HAP-1 (cell line): ENCODE data around the gene ABI3BP.

Source experiments
- DNase-seq, 2 experiments: peaks; one replicate each; pipeline ENCODE4 v3.0.0-alpha.2; 2016 to 2020; ENCODE audit warnings: low spot score in 2 of 2
- H3K27me3 ChIP-seq: fragments of 250-450 bp; sonication (Bioruptor Pico); 2 replicates; pipeline ENCODE4 v1.5.1; 2020; ENCODE audit warnings: low read depth, mild to moderate bottlenecking, moderate library complexity
- H3K36me3 ChIP-seq: fragments of 250-450 bp; sonication (Bioruptor Pico); replicated peaks from 2 replicates; pipeline ENCODE4 v1.5.1; 2020; ENCODE audit warnings: mild to moderate bottlenecking
- H3K4me1 ChIP-seq: fragments of 250-450 bp; sonication (Bioruptor Pico); 2 replicates; pipeline ENCODE4 v1.5.1; 2020; ENCODE audit warnings: mild to moderate bottlenecking
- H3K4me3 ChIP-seq: fragments of 250-450 bp; sonication (Bioruptor Pico); 2 replicates; pipeline ENCODE4 v1.5.1; 2020; ENCODE audit warnings: mild to moderate bottlenecking, moderate library complexity
- H3K9me3 ChIP-seq: fragments of 250-450 bp; sonication (Bioruptor Pico); 2 replicates; pipeline ENCODE4 v1.5.1; 2020; ENCODE audit warnings: mild to moderate bottlenecking, moderate library complexity
- in situ Hi-C: fragments of 300-500 bp; cut with MboI; formaldehyde crosslinking; loops from 3 replicates; pipeline ENCODE4 v1.14.3; 2020; ENCODE audit warnings: low sequenced_read_pairs, inconsistent platforms, mixed read lengths

Gene ABI3BP

DNA sequence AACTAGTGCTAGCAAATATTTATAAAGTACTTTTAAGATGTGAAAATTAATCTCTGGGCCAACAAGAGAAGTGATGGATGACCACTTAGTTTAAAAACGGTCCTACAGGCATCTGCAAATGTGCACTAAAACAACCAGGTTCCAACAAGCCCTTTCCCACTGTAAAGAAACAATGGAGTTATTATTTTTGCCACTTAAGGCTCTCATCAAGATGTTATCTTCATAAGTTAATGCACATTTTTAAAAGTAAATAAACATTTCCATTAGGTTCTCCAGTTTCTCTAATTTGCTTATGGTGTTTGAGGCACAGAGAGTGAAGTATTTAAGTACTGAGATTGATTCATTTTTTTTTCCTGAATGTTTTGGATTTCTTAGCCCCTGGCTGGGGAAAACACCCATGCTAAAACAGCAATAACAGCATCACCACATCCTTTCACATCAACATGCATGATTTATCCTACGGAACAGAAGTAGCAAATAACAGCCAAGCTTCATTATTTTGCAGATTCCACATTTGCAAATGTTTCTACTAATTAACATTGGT is 20.8 kb downstream of the ABI3BP start:
- in situ Hi-C loops = no loop called here
- no peak for DNase-seq
- Histone ChIP-seq H3K4me1 (no peaks in the 10 kb centered on the region), H3K4me3 (no peak overlapping the region), H3K27me3 (no peaks in the 10 kb centered on the region), H3K9me3 (no peaks in the 10 kb centered on the region), H3K36me3 (no peaks in the 10 kb centered on the region)

DNA sequence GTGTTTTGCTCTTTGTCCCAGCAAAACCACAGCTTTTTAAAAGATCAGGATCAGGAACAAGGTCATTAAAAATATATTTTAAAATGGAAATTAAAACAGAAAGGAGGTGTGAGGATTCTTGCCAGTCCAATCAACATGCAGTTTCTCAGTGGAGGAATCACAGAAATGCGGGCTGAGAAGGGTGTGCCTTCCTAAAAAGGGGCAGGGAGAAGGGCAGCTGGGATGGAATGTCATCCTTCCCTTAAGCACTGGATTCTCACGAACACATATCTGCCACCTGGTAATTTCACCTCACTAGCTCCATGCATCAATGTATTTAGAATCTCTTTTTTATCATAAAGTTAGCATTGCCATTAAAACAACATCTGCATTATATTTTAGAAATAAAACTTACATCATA is 21.4 kb downstream of the ABI3BP start:
- Histone ChIP-seq H3K9me3 (no peaks in the 10 kb centered on the region), H3K36me3 (no peaks in the 10 kb centered on the region), H3K4me3 (no peak overlapping the region), H3K4me1 (no peaks in the 10 kb centered on the region), H3K27me3 (no peaks in the 10 kb centered on the region)
- DNase-seq = no peak
- in situ Hi-C loops = no loop called here

DNA sequence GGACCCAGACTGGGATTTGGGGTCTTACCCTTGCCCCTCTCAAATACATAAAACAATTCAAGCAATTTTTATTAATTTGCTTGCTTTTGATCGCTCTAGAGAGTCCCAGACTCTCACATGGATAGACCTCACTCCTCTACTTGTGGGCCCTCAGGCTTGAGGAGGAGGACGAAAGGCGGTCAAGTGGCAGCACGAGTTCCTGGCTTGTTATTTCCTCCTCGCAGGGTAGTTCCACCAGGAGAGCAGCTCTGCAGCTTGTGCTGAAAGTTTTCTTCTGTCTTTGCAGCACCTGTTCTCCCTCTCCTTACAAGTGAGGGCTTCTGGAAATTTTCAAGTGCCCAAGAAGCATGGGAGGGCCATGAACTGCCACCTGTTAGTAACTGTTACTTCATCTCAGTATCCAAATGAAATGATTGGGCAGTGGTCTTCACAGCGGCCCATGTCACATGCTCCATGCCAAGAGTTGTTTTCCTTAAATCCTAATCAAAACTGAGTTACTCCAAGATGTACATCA is 22.7 kb downstream of the ABI3BP start:
- Histone ChIP-seq H3K36me3 (no peaks in the 10 kb centered on the region), H3K4me3 (no peak overlapping the region), H3K9me3 (no peaks in the 10 kb centered on the region), H3K27me3 (no peaks in the 10 kb centered on the region), H3K4me1 (no peaks in the 10 kb centered on the region)
- DNase-seq = no peak
- in situ Hi-C loops = no loop called here

DNA sequence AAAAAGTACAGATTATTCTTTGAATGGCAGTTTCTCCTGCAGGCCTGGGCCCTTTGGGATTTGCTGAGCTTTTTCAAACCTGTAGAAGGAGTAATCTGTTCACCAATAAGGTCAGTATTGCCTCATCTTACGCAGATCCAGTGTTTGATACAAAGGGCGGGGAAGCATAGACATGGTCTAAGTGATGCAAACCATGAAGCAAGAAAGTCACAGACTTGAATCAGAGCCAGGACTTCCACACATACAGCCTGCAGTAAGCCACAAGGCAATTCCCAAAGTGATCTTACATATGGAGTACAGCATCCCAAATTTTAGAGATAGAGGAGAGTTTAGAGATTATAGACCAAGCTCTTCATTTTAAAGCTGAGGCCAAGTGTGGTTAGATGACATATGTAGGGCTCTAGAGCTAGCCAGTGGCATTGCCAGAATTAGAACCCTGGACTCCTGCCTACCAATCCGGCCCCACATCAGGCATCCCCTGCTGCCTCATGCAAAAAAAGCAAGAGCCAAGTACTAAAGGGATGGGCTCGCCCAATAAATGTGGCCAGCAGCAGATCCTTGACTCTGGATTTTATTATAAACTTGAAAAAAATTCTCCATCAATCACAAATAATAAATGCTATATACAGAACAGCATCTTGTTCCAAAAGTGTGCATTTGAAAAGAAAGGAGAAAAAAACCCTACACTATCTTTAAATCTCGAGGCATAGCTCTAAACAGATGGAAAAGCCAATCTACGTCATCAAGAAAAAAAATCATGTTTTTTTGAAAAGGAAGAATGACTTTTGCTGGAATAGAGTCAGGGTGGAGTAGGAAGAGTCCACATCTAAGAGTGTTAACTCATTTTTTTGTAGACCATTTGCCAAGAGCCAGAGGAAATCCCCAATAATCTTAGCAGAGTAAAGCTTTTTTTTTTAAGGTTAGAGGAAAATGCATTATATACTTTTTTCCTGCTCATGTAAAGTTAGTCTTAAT is 24.0 kb downstream of the ABI3BP start:
- no peaks in the 10 kb centered on the region for H3K27me3 ChIP-seq
- no peaks in the 10 kb centered on the region for H3K4me1 ChIP-seq
- no peak for DNase-seq
- H3K9me3 ChIP-seq = no peaks in the 10 kb centered on the region
- no peak overlapping the region for H3K4me3 ChIP-seq
- in situ Hi-C loops = no loop called here
- H3K36me3 ChIP-seq = no peaks in the 10 kb centered on the region

DNA sequence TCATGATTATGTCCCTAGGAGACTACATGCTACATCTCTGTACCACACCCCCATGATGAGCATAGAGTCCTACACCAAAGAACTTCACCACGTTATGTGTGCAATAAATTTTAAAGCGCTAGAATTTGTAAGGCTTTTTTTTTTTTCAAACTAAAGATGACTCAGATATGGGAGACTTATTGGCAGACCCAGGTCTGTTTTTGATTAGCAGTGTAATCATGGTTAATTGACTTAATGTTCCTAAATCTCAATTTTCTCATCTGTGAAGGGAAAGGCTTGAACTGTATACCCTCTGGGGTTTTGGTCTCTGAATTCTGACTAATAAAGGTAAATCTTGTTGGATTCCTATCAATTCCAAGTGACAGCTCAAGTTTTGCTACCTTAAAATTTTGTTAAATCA is 26.4 kb downstream of the ABI3BP start:
- in situ Hi-C loops = no loop called here
- no peak overlapping the region for H3K4me3 ChIP-seq
- no peaks in the 10 kb centered on the region for H3K27me3 ChIP-seq
- no peaks in the 10 kb centered on the region for H3K36me3 ChIP-seq
- no peaks in the 10 kb centered on the region for H3K4me1 ChIP-seq
- no peak for DNase-seq
- no peaks in the 10 kb centered on the region for H3K9me3 ChIP-seq

DNA sequence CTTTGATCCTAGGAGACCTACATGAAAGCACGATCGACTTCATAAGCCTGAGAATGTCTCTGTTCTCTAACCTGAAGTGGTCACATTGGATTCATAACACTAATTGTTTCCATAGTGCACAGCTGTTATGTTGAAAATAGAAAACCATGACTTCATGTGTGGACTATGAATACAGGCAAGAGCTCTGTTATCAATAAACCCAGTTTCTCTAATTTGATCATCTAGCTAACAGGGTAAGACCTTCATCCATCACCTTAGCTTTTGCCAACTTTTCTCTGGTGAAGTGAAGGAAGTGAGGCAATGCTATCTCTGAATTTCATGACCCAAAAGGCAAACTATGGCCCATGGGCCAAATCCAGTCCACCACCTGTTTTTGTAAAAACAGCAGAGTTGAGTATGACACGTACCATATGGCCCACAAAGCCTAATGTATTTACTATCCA is 27.2 kb downstream of the ABI3BP start:
- Histone ChIP-seq H3K4me3 (no peak overlapping the region), H3K4me1 (no peaks in the 10 kb centered on the region), H3K36me3 (no peaks in the 10 kb centered on the region), H3K9me3 (no peaks in the 10 kb centered on the region), H3K27me3 (no peaks in the 10 kb centered on the region)
- in situ Hi-C loops = no loop called here
- DNase-seq = no peak

DNA sequence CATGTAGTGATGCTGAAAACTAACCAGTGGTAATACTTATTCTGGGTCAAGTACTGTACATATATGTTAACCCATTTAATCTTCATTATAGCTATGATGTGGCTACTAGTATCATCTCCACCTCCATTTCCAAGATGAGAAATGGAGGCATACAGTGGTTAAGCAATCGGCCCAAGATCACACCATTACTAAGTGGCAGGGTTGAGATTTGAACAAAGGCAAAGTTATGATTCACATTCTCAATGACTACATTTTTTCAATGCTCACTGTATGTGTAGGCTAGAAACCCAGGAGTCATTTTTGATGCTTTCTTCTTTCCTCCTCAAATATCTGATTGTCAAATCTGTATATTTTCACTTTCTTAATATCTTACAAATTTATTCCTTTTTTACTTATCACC is 30.2 kb downstream of the ABI3BP start:
- no peaks in the 10 kb centered on the region; the same call in 1 of the 2 replicates for H3K9me3 ChIP-seq
- in situ Hi-C loops = no loop called here
- no peak overlapping the region for H3K4me3 ChIP-seq
- H3K36me3 ChIP-seq = no peaks in the 10 kb centered on the region
- DNase-seq = no peak
- no peaks in the 10 kb centered on the region for H3K27me3 ChIP-seq
- no peaks in the 10 kb centered on the region for H3K4me1 ChIP-seq

DNA sequence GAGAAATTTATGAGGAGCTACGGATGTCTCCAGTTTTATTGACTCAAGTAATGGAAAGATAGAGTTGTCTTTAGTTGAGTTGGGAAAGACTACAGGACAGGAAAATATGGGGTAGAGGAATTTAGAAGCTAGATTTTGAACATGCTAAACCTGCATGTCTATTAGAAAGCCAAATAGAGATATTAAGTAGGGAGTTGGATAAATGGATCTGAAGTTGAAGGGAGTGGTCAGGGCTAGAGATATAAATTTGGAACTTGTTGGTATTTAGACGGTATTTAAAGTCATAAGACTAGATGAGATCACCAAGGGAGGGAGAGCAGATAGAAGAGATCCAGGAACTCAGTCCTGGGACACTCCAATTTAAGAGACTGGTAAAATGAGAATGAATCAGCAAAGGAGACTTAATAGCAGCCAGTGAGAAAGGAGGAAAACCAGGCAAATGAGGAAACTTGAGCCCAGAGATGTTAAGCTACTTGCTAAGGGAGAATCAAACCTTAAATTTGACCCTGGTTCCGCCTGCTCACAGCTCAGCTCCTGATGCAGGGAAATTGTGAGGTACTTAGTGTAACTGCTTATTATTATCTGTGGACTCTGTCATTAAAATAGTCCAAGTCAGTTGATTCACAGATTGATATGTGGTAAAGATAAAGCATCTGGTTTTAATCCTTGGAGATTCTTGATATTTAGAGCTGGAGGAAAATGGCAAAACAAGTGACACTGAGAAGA is 35.8 kb downstream of the ABI3BP start:
- DNase-seq = no peak
- in situ Hi-C loops = no loop called here
- H3K9me3 ChIP-seq = no peaks in the 10 kb centered on the region; the same call in 1 of the 2 replicates
- no peaks in the 10 kb centered on the region for H3K4me1 ChIP-seq
- H3K36me3 ChIP-seq = no peaks in the 10 kb centered on the region
- H3K4me3 ChIP-seq = no peak overlapping the region
- H3K27me3 ChIP-seq = no peaks in the 10 kb centered on the region

DNA sequence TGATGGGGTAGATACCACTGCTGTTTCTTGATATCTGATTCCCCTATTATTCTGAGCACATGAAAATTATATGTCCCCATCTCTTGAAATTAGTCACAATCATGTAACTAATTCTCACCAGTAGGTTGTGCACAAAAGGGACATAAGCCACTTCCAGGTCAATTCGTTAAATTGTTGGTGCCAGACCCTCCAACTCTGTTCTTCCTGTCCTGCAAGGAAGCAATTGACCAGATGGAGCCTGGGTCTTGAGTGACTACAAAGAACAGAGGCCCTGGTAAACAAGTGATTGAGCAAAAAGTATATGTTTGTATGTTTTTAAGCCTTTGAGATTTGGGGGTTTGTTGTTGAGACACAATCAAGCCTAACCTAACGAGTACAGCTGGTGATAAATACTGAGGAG is 36.9 kb downstream of the ABI3BP start:
- no peak for DNase-seq
- no peaks in the 10 kb centered on the region; the same call in 1 of the 2 replicates for H3K9me3 ChIP-seq
- in situ Hi-C loops = no loop called here
- no peaks in the 10 kb centered on the region for H3K36me3 ChIP-seq
- H3K4me3 ChIP-seq = no peak overlapping the region
- no peaks in the 10 kb centered on the region for H3K4me1 ChIP-seq
- H3K27me3 ChIP-seq = no peaks in the 10 kb centered on the region

DNA sequence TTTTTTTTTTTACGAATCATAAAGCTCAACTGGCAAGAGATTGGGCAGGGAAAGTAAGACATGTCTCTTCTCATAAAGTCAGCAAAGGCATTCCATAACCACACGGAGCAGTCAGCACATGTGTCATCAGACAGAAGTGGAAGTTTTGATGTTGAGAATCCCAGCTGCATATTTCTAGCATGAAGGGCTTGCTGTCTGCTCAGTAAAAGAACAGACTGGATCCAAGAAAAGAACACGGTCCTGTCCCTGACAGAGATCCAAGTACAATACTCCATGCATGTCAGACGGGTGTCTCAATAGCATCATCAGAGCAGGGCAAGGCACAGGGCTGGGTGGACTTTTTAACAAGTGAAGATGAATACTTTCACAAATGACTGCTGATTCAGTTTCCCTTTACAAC is 38.2 kb downstream of the ABI3BP start:
- Histone ChIP-seq H3K36me3 (no peaks in the 10 kb centered on the region), H3K27me3 (no peaks in the 10 kb centered on the region), H3K4me1 (no peaks in the 10 kb centered on the region), H3K4me3 (no peak overlapping the region), H3K9me3 (no peaks in the 10 kb centered on the region; the same call in 1 of the 2 replicates)
- in situ Hi-C loops = no loop called here
- no peak for DNase-seq

DNA sequence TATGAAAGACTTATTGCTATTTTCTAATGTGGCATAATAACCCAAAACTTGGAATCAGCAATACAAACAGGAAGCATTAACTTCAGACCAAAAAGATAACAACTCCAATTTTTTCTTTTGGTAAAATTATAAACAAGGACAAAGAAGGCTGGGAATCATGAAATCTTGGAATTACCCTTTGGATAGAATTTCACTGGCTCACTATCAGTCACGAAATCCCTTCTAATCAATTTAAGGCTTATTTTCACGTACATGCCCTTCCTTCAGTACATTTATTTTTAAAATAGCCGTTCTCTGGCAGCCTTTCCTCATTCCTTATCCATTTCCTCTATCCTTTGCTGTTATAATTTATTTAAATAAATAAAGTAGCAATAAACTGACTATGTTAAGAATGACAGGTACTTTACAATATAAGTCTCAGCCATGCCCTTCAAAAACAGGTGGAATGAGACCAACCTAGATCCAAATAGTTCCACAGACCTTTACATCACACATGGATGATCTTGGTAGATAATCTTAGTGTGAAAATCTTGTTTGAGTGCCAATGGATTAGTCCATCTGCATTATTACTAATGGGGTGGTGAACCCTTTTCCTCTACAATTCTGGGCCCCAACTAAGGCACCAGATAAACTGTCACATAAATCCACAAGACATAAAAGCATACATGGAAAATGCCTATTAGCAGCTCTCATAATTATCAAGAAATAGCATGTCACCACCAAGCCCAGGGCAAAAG is 38.9 kb downstream of the ABI3BP start:
- Histone ChIP-seq H3K4me1 (no peaks in the 10 kb centered on the region), H3K27me3 (no peaks in the 10 kb centered on the region), H3K4me3 (no peak overlapping the region), H3K36me3 (no peaks in the 10 kb centered on the region), H3K9me3 (no peaks in the 10 kb centered on the region)
- in situ Hi-C loops = no loop called here
- no peak for DNase-seq

DNA sequence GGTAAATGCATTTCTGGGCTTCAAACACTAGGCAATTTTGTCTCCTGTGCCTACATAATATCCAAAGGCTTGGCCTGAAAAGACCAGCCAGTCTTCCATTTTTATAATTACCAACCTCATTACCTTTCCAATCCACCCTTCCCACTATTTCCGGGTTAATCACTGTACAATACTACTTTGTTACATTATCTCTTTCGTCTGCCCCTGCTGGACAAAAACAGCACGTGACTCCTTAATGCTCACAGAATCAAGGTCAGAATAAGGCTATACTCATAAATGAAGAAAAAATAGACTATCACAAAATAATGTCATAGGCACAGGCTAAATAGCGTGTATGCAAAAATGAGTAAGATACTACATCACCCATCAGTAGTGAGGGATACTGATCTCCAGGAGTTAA is 40.1 kb downstream of the ABI3BP start:
- DNase-seq = no peak
- no peaks in the 10 kb centered on the region for H3K4me1 ChIP-seq
- in situ Hi-C loops = no loop called here
- no peaks in the 10 kb centered on the region for H3K27me3 ChIP-seq
- no peak overlapping the region for H3K4me3 ChIP-seq
- H3K36me3 ChIP-seq = no peaks in the 10 kb centered on the region
- H3K9me3 ChIP-seq = no peaks in the 10 kb centered on the region

DNA sequence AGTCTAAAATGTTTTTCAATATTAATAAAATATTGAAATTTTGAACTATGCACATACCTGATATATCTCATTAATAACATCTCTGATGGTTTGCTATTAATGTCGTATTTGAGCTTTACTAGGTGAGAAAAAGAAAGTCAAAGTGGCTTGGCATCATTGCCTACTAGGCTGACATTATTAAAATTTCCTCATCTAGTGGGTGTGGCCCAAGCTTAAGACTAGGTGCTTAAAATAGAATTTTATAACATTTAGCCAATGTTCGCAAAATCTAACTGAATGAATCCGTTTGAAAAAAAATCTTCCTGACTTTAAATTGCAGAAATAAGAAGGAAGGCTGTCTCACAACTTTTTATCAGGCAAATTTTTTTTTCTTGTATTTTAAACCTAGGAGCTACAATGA is 46.1 kb downstream of the ABI3BP start:
- H3K36me3 ChIP-seq = no peaks in the 10 kb centered on the region
- in situ Hi-C loops = no loop called here
- no peak for DNase-seq
- no peaks in the 10 kb centered on the region for H3K4me1 ChIP-seq
- no peak overlapping the region for H3K4me3 ChIP-seq
- no peaks in the 10 kb centered on the region for H3K27me3 ChIP-seq
- no peaks in the 10 kb centered on the region for H3K9me3 ChIP-seq
